GM12872 (cell line): ENCODE data around the gene CDC26.

Source experiments
- TF ChIP-seq, protein P1 (sequence below): IDR thresholded peaks from 3 replicates; pipeline ENCODE4 v1.5.1; 2011; ENCODE audit warnings: low read depth, mild to moderate bottlenecking, low read length, moderate library complexity; ENCODE audit not compliant: insufficient read depth

Gene CDC26

GRCh38 chr9:113313261-113313660 is 37.9 kb upstream of the CDC26 start:
- TF ChIP-seq, protein P1, sequence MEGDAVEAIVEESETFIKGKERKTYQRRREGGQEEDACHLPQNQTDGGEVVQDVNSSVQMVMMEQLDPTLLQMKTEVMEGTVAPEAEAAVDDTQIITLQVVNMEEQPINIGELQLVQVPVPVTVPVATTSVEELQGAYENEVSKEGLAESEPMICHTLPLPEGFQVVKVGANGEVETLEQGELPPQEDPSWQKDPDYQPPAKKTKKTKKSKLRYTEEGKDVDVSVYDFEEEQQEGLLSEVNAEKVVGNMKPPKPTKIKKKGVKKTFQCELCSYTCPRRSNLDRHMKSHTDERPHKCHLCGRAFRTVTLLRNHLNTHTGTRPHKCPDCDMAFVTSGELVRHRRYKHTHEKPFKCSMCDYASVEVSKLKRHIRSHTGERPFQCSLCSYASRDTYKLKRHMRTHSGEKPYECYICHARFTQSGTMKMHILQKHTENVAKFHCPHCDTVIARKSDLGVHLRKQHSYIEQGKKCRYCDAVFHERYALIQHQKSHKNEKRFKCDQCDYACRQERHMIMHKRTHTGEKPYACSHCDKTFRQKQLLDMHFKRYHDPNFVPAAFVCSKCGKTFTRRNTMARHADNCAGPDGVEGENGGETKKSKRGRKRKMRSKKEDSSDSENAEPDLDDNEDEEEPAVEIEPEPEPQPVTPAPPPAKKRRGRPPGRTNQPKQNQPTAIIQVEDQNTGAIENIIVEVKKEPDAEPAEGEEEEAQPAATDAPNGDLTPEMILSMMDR, result no peak

DNA sequence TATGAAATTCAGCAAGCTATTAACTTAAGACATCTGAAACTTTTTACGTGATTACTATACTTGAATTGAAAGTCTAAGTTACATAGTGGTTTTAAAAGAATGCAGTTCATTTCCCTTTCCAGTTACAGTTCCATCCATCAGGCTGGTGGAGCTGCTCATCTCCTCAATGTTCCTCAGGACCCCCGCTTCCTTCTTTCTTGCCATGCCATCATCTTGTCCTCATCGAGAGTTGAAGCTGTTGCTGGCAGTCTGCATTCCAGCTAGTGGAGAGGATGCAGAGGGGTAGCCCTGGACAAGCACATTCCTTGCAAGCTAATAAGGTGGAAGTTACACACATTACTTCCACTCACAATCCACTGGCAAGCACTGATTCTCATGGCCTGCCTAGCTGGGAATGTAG is 36.6 kb upstream of the CDC26 start:
- TF ChIP-seq, protein P1, result no peak

DNA sequence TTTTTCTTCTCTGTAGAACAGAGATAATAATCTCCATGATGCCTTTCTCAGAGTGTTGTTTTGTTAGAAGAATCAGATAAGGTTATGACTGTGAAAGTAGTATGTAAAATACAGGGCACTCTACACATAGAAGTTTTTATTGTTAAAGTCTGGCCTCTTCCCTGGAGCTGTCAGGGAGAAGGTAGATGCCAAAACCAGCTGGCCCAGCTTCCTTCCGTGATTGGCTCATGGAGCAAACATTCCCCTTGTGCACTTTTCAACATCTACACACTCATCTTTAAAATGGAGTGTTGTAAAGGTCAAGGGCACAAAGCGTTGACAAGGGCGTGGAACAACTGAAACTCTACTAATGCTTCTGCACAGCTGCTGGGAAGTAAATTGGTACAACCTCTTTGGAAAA is 35.2 kb upstream of the CDC26 start:
- TF ChIP-seq, protein P1, result no peak

GRCh38 chr9:113309204-113309813 is 33.9 kb upstream of the CDC26 start:
- TF ChIP-seq, protein P1, result peak; percentile 55

DNA sequence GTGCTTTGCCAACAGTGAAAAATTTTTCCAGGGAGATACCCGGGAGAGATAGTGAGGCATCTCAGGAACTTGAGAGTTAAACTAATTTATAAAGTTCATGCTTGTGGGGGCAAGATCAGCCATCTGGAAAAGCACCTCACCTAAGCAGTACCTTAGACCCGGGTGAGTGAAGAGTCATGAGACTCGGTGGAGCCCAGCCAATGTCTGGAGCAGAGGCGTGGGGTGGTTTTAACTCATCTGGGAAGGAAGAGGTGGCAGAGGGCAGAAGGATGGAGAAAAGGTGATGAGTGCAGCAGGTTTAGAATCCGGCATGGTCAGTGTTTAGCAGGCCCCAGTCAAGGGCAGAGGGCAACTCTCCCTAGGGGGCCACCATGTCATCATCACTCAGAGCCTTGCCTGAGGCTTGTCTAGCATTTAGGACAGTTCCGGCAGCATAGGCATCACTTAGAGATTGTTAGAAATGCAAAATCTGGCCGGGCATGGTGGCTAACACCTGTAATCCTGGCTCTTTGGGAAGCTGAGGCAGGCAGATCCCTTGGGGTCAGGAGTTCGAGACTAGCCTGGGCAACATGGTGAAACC is 32.1 kb upstream of the CDC26 start:
- TF ChIP-seq, protein P1, result no peak

DNA sequence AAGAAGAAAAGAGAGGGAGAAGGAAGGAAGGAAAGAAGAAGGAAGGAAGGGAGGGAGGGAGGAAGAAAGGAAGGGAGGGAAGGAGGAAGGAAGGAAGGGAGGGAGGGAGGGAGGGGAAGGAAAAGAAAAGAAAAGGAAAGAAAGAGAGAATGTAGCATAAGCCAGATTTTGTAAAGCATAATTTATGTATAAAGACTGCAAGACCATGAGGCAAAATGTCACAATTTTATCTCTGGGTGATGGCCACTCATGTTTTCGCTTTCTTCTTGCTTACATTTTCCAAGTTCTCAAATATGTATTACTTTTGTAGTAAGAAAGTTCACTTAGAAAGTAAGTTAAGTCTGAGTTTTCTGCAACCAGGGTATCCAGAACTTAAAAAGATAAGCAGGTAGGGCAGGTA is 31.2 kb upstream of the CDC26 start:
- TF ChIP-seq, protein P1, result no peak

- TF ChIP-seq, protein P1, result no peak
Measured at GRCh38 chr9:113302792-113303418, 27.5 kb upstream of the CDC26 start, which contains the start of gene RNF183. TSS of gene RNF183 (minus strand) at chr9:113303376. CDS start at chr9:113298184, 5,192 bp downstream.
